Amniotic epithelial cell (primary cell): ENCODE results near the gene TGM4.
"Not testable (repeated sequence)": the region's sequence is repeated elsewhere in the genome, so short reads cannot be mapped to it uniquely, and the experiment has no call there.

Source experiments
- DNase-seq: peaks from one replicate; pipeline ENCODE4 v3.0.0-alpha.2; 2010; ENCODE audit warnings: low read depth

Gene TGM4

DNA sequence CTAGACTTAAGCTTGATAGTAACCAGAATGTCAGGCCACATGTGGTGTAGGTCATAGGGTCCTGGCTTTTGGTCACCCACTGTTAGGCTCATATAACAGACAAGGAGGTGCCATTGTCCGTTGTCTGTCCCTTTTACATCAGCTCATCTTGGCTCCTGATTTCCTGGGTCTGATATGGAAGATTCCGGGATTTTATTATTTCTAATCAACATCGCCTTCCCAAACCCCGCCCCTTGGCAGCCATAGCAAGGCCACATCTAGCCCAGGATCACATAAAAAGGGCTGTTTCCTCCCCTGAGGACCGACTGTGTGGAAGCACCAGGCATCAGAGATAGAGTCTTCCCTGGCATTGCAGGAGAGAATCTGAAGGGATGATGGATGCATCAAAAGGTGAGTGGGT, at the start of gene TGM4:
Gene TGM4 (plus strand): TSS at position 301 of the 400 bp plus-strand sequence. CDS start 71 bp downstream, at position 372.
- DNase-seq = no peak

DNA sequence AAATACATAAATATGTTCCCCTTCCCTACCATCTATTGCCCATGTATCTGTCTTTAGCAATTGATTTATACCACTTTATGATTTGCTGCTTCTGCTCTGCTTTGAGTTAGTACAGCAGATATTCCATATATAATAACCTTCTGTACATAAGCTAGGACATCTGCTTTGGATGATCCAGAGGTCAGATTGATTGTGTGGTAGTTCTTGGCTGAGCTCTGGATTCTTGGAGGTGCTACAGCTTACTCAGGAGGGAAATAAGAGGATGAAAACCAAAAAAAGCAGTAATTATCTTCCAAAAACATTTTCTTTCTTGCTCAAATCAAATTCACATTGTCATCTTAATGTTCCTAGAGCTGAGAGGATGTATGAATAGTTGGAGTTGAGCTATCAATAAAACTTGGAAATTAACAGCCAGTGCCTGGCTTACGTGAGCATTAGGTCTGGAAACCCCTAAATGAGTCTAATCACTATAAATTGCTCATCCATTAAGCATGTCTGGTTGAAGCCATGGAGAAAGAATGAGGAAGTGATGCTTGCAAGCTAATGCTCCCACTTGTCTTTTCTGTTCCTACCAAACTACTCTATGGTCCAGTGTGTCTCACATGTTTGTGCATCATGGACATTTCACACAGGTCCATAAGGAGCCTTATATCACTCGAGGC, 49.0 kb upstream of the TGM4 start:
- DNase-seq = peak; percentile 84

DNA sequence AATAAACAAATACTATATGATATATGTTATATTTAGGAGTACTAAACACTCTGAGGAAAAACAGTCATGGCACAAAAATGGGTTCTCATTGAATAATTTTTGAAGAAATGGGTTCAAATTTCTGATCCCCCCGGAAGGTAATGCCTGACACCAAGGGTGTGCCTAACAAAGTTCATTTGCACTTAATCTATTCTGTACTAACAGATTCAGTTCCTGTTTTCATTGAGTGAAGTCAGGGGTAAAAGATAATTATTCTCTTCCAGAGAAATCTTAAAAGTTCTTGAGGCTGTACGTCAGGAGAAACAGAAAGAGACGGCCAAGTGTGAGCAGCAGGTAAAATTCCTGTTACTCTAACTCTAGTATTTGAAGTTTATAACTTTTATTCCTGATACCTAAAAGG, 47.2 kb upstream of the TGM4 start:
- DNase-seq = no peak

- no peak for DNase-seq
Measured at GRCh38 chr3:44831232-44831631, 43.2 kb upstream of the TGM4 start.

GRCh38 chr3:44832032-44832431, 42.4 kb upstream of the TGM4 start:
- DNase-seq = no peak

DNA sequence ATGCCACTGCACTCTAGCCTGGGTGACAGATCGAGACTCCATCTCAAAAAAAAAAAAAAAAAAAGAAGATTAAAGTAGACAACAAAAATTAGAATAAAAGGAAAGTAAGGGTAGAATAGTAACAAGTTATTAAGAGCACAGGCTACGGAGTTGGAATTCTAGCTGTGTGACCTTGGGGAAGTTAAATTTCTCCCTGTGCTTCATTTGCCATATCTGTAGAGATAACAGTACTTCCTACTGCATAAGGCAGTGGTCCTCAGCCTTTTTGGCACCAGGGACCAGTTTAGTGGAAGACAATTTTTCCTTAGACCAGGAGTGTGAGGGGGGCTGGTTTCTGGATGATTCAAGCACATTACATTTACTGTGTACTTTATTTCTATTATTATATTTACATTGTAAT, 41.4 kb upstream of the TGM4 start:
- DNase-seq = no peak

- DNase-seq = no peak
Measured at GRCh38 chr3:44833394-44833793, 41.0 kb upstream of the TGM4 start.

GRCh38 chr3:44835684-44836083, 38.7 kb upstream of the TGM4 start:
- no peak for DNase-seq

DNA sequence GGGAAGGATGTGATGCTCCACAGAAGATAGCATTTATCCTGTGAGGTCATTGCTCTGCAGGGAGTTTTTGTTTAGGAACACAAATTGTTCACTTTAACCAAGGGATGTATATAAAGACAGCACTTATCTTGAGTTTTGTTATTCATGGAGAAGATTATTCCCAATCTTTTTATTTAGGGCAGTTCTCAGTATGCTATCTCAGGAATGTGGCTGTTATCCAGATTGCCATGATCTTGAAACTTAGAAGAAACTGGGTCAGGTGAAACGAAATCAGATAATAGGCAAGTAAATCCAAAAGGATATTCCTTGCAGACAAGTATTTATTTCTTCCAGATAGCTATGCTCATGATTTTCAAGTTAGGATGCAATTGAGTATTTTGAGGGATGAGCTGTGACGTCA, 32.0 kb upstream of the TGM4 start:
- DNase-seq = peak; percentile 87

GRCh38 chr3:44845528-44846520, 28.6 kb upstream of the TGM4 start:
- peak; percentile 99 for DNase-seq

DNA sequence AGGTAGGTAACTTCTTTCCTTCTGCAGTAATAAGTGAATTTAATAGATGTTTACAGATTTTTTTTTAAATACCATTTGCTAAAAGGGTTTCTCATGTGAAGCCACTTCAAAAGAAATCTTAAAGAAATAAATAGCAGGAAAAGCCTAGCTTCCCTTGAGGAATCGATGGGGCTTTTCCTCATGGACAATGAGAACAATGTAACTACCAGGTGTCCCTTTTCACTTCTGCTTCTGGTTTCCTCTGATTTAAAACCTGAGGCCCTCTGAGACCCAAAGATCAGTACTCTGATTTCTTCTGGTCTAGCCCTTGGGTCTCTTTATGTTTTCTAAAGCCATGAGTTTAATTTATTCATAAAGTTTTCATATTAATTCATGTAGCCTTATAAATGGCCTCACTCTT, 25.8 kb upstream of the TGM4 start:
- DNase-seq = no peak

DNA sequence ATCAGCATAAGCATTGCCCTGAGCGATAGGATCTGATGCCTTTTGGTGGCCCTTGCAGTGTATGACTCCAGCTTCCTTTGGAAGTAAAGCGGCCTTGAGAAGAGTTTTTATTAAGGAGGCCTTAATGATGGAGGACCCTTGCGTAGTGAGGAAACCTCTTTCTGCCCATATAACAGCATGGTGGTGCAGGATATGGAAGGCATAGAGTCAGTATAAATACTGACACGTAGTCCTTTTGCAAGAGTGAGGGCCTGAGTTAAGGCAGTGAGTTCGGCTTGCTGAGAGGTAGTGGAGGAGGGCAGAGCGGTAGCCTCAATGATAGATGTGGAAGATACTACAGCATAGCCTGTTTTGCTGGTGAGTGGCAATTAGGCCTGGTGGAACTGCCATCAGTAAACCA, 17.7 kb upstream of the TGM4 start:
- DNase-seq = not testable (repeated sequence)

GRCh38 chr3:44860117-44860516, 14.3 kb upstream of the TGM4 start:
- no peak for DNase-seq

DNA sequence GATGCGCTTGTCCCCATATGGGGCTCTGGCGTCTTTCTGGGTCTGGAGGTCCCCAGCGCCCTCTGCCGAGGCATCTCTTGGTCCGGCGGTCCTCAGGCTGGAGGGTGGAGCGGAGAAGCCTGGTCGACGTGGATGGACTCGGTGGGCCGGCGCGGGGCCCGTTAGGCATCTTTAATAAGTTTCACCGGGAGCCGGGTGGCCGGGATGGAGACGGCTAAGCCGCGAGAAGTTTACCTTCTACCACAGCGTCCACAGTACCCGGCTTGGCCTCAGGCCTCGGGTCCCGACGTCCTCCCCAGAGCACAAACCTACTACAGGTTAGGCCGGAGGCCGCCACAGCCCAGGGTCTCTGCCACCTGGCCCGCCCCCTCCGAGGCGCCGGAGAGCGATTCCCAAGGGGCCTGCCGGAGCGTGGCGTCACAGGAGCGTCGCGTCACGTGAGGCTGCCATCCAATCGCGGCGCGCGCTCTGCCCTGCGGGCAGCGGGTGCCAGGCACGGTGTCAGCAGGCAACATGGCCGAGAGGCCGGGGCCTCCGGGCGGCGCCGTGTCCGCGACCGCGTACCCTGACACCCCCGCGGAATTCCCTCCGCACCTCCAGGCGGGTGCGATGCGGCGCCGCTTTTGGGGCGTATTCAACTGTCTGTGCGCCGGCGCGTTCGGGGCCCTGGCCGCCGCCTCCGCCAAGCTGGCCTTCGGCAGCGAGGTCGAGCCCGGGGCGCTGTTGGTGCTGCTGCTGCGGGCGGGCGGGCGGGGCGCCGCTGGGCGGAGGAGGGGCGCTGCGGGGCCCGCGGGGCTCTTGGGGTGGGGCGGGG, 12.8 kb upstream of the TGM4 start, which contains the start of gene TMEM42:
Gene TMEM42 (plus strand): TSS at position 501 of the 814 bp plus-strand sequence. CDS start 13 bp downstream, at position 514.
- peak; percentile 94 for DNase-seq

GRCh38 chr3:44862226-44862637, 12.2 kb upstream of the TGM4 start:
- peak; percentile 44 for DNase-seq

GRCh38 chr3:44865272-44866035, 9.0 kb upstream of the TGM4 start:
- no peak for DNase-seq

DNA sequence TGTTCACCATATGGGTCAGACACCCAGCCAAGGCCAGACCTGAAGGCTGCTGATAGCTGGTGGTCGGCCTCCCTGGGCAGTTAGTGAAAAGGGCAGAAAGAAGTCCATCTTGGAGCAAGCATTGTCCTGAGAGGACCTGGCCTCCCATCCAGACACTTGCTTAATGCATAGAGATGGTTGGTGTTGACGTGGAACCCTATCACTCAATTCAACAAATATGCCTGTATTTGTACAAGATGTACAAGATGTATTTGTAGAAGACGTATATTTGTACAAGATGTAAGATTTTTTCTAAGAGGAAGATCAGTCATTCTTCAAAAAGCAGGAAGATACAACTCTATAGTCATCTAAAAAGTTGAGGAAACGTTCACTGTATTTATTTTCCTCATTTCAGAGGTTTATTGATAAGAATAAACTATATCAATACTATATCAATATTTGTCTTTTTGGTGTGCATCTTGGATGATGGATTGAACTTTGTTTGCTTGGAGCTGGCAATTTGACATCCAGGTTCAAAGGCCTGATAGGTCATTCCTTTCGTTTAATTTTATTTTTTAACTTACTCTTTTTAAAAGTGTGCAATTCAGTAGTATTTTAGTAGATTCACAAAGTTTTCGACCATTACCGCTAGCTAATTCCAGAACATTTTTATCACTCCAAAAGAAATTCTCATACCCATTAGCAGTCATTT, 6.8 kb upstream of the TGM4 start:
- no peak for DNase-seq

DNA sequence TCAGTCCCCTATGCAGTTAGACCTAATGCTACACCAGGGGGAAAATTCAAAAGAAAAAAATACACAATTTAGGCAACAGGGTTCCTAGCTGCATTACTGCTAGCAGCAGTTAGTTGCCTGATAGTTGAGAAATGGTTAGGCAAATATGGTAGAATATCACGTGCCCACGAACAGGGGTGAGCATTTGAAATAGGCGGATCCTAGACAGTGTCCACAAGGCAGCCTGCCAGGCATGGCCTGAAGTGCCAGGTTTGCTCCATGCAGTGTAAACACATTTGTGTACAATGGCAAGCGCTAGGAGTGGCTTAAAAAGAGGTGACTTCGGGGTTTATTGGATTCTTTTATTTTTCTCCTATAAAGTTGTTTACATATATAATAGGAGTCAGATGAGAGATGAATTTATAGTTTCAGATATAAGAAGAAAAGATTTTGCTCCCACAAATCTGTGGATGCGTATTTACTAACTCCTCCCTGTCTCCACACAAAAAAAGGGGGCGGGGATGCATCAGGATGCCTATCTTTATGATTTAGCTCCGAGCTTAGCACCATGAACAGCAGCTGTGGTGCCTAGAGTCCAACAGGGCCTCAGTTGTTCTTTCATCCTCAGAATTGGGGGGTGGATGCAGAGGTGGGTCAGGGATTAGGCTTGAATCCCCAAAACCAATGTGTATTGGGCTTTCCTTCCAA, 3.9 kb upstream of the TGM4 start:
- no peak for DNase-seq

DNA sequence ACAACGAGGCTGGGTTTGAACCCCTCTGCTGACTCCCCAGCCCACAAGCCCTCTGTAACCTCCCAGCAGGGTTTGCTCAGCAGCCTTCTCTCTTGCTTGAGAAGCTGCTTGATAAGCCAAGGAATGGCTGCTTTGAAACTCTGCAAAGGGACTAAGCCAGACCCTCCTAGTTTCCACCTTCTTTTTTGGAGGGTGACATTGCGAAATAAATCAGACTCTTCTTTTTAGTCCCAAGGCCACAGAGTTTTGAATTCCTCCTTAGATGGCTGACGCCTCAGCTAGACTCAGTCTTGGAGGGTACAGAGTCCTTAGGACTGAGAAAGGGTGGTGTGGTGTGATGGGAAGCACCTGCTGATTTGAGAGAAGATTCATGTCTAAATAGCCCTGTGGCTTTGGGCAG, 1.2 kb downstream of the TGM4 start:
- no peak for DNase-seq

DNA sequence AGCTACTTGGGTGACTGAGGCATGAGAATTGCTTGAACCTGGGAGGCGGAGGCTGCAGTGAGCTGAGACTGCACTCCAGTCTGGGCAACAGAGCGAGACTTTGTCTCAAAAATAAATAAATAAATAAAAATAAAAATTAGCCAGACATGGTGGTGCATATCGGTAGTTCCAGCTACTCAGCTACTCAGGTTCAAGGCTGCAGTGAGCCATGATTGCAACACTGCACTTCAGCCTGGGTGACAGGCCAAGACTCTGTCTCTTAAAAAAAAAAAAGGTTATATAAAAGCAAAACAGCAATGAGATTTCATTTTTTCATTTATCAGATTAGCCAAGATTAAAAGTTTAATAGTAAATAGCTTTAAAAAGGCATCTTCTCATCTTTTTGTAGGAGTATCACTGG, 2.9 kb downstream of the TGM4 start:
- DNase-seq = no peak
